Pancreas (tissue), 10 donors: ENCODE measurements around the gene C9orf50. TPM values are rescaled to one million over a fixed set of nuclear protein-coding genes. Genes with fewer than 3 reads are reported as not detected.
A peak's percentile ranks its signal among the peaks of the same experiment; 100 is the strongest.

Source experiments
- ATAC-seq, 4 donors: fragments of 200-7000 bp; cut with Tn5 transposase; one replicate each; pipeline versions ENCODE4 v1.8.0 to v1.9.1; 2020; ENCODE audit warnings: mild to moderate bottlenecking in 4 of 4, moderate library complexity in 4 of 4
- DNase-seq, 6 donors: peaks; one replicate each; pipeline ENCODE4 v3.0.0-alpha.2; 2020
- FAIRE-seq: peaks from 2 replicates; lab custom pipeline; 2012; peaks lifted over from hg19 to GRCh38; lab: Jason Lieb, UNC
- H3K27ac ChIP-seq, 4 donors: fragments of 200-600 bp; sonication (generic); 1 replicate in 3 of 4; 2 replicates in 1 of 4; pipeline versions ENCODE4 v1.5.0 to v1.8.0; 2020
- H3K27me3 ChIP-seq, 4 donors: fragments of 200-600 bp; one replicate each; pipeline ENCODE4 v1.8.0; 2021
- H3K36me3 ChIP-seq, 3 donors: fragments of 200-600 bp; sonication (generic) in 1 of 3; one replicate each; pipeline versions ENCODE4 v1.5.0 to v1.8.0; 2020 to 2021
- H3K4me1 ChIP-seq, 3 donors: fragments of 200-600 bp; one replicate each; pipeline ENCODE4 v1.8.0; 2021
- H3K4me3 ChIP-seq, 4 donors: fragments of 200-600 bp; sonication (generic) in 2 of 4; one replicate each; pipeline versions ENCODE4 v1.5.0 to v1.8.0; 2020 to 2021
- H3K9me3 ChIP-seq, 4 donors: fragments of 200-600 bp; one replicate each; pipeline ENCODE4 v1.8.0; 2021
- CTCF ChIP-seq, 4 donors: fragments of 200-600 bp; sonication (generic) in 3 of 4; IDR thresholded peaks; one replicate each; pipeline versions ENCODE4 v1.5.0 to v1.8.0; 2021; ENCODE audit warnings: antibody characterized with exemption in 4 of 4
- WGBS, 2 donors: extraction: QIAGEN DNeasy Blood & Tissue Kit; methylation state at CpG; one replicate each; pipeline ENCODE4 v1.1.7; 2013; 5-methylcytosine and 5-hydroxymethylcytosine counted together
- intact Hi-C, 3 donors: fragments of 100-400 bp; cut with DNase I; formaldehyde crosslinking; loops; one replicate each; pipeline versions ENCODE4 v1.11.1 to v1.14.2; 2022
- polyA plus RNA-seq, 2 donors: library from polyadenylated mRNA; stranded (reverse); fragments of 200-250 nt; gene quantifications; one replicate each; pipeline ENCODE4 v1.2.3, GENCODE V29; 2013
- total RNA-seq, 6 donors: library from RNA; stranded (reverse); fragmentation: NEBNext Ultra II Directional in 4 of 6; extraction: Animal tissue kit (Norgen Biotek cat#: 25700) in 4 of 6; gene quantifications; one replicate each; pipeline versions ENCODE4 v1.2.1 to v1.2.4, GENCODE V29; 2021 to 2023
- donor health status: healthy with polysubstance abuse.
- donor health status: DM: no; HTN: no; CAD: no; lungs with moderate emphysema.
- donor health status: DM: no; HTN: no; CAD: no.
- donor health status: control.
- donor health status: control.
- donor health status: Bipolar disorder and iron deficiency.
- donor health status: DM: yes; HTN: yes; CAD: no.
- donor health status: DM: no; HTN: no; CAD: no.
- donor health status: DM: no; HTN: no; CAD: no.
- donor health status: DM: yes; HTN: yes; CAD: no.

C9orf50 gene
- total and polyA plus RNA-seq, 8 donors, result not detected

GRCh38 chr9:129610473-129611306 is 10.2 kb downstream of the C9orf50 start:
- Histone ChIP-seq H3K36me3 (no peaks in the 10 kb centered on the region), H3K27ac (peak overlapping the region in 3 of 4 donors; percentile 52 to 85 (median 81)), H3K4me1 (peaks cover 4 to 8% (median 4%) of the 10 kb centered on the region in 3 donors), H3K4me3 (peak overlapping the region; percentile 11 to 71 (median 44)), H3K9me3 (no peaks in the 10 kb centered on the region), H3K27me3 (no peaks in the 10 kb centered on the region)
- peak; percentile 75 to 77 (median 76) for ATAC-seq
- TF ChIP-seq CTCF (IDR thresholded peaks at IDR 0.05), result peak; percentile 92 to 96 (median 94)
- peak; percentile 71 to 91 (median 84) for DNase-seq
- FAIRE-seq, result no peak
- intact Hi-C loops, result loop anchor here (5.0 to 10.0 kb wide), 3 partner anchors 436 to 476 kb away; partner anchors contain the start of gene IER5L (in 1 of the 3)
- 0 to 1% methylated on average over 57 to 66 of the region's 66 CpGs for WGBS, 2 donors

- H3K4me3 ChIP-seq, result peak overlapping the region; percentile 11 to 71 (median 44)
- H3K27ac ChIP-seq, result peak overlapping the region in 3 of 4 donors; percentile 52 to 85 (median 81)
- FAIRE-seq (no peak), ATAC-seq (peak in 2 of 4 donors; percentile 1 to 2), DNase-seq (no peak)
- TF ChIP-seq CTCF (IDR thresholded peaks at IDR 0.05), result no peak
- peaks cover 4 to 8% (median 4%) of the 10 kb centered on the region in 3 donors for H3K4me1 ChIP-seq
- intact Hi-C loops, result loop anchor here (5.0 to 10.0 kb wide), 3 partner anchors 435 to 475 kb away; partner anchors contain the start of gene IER5L (in 1 of the 3)
- H3K9me3 ChIP-seq, result no peaks in the 10 kb centered on the region
- H3K27me3 ChIP-seq, result no peaks in the 10 kb centered on the region
- WGBS, 2 donors, result 1 to 3% methylated on average over 13 to 24 of the region's 24 CpGs
- no peaks in the 10 kb centered on the region for H3K36me3 ChIP-seq
Measured at GRCh38 chr9:129610213-129610472, 10.8 kb downstream of the C9orf50 start.

- H3K27ac ChIP-seq, result peak overlapping the region in 2 of 4 donors; percentile 81 to 85
- no peaks in the 10 kb centered on the region for H3K27me3 ChIP-seq
- 26 to 30% methylated on average over 20 to 24 of the region's 30 CpGs for WGBS, 2 donors
- peaks cover 4 to 8% (median 4%) of the 10 kb centered on the region in 3 donors for H3K4me1 ChIP-seq
- DNase-seq (peak in 4 of 6 donors; percentile 42 to 76 (median 52)), FAIRE-seq (no peak), ATAC-seq (peak in 3 of 4 donors; percentile 1 to 9 (median 4))
- H3K36me3 ChIP-seq, result no peaks in the 10 kb centered on the region
- TF ChIP-seq CTCF (IDR thresholded peaks at IDR 0.05), result no peak
- intact Hi-C loops, result loop anchor here (5.0 to 10.0 kb wide), 4 partner anchors 115 to 475 kb away; partner anchors contain the start of gene IER5L (in 2 of the 3)
- H3K4me3 ChIP-seq, result peak overlapping the region in 2 of 4 donors; percentile 51 to 71
- H3K9me3 ChIP-seq, result no peaks in the 10 kb centered on the region
Measured at GRCh38 chr9:129609486-129610212, 11.3 kb downstream of the C9orf50 start.

GRCh38 chr9:129608561-129609481 is 12.1 kb downstream of the C9orf50 start:
- 84 to 89% methylated on average over 26 to 27 of the region's 27 CpGs for WGBS, 2 donors

More at GRCh38 chr9:129608561-129609481, 12.1 kb downstream of the C9orf50 start:
- TF ChIP-seq CTCF (IDR thresholded peaks at IDR 0.05), result no peak
- ATAC-seq (no peak), DNase-seq (peak in 2 of 6 donors; percentile 50 to 76), FAIRE-seq (no peak)
- H3K4me1 ChIP-seq, result peaks cover 4 to 8% (median 4%) of the 10 kb centered on the region in 3 donors
- no peak overlapping the region for H3K4me3 ChIP-seq
- H3K9me3 ChIP-seq, result no peaks in the 10 kb centered on the region
- intact Hi-C loops, result loop anchor here in 1 of 3 donors (10.0 kb wide), 2 partner anchors 114 to 434 kb away; partner anchors contain the start of gene IER5L
- H3K36me3 ChIP-seq, result no peaks in the 10 kb centered on the region
- peak overlapping the region in 2 of 4 donors; percentile 81 to 85 for H3K27ac ChIP-seq
- H3K27me3 ChIP-seq, result no peaks in the 10 kb centered on the region
